Panc1 (cell line): ENCODE measurements around the gene ITPR3. TPM values are rescaled to one million over a fixed set of nuclear protein-coding genes. Genes with fewer than 3 reads are reported as not detected.

ENCODE experiments used
- ATAC-seq: fragments of 200-7000 bp; cut with Tn5 transposase; 2 replicates; pipeline ENCODE4 v1.9.1; 2020; ENCODE audit warnings: mild to moderate bottlenecking, moderate library complexity
- BruUV-seq: library from RNA; stranded (reverse); fragments of 400-500 nt; replicated peaks from 2 replicates; lab custom pipeline; 2021; lab: Mats Ljungman, UMichigan
- CTCF ChIA-PET: fragments of 300-600 bp; sonication (Branson Sonifier 250); formaldehyde crosslinking; loops from one replicate; lab custom pipeline; 2022; ENCODE audit warnings: antibody characterized with exemption; lab: Charles Lee
- POLR2A ChIA-PET: fragments of 300-600 bp; sonication (Branson Sonifier 250); formaldehyde crosslinking; loops from one replicate; lab custom pipeline; 2022; ENCODE audit warnings: antibody characterized with exemption; lab: Charles Lee
- DNase-seq: peaks from one replicate; pipeline ENCODE4 v3.0.0-alpha.2; 2010; ENCODE audit warnings: low read depth, low spot score
- H3K27ac ChIP-seq: 2 replicates; pipeline ENCODE4 v1.5.1; 2011; ENCODE audit warnings: mild to moderate bottlenecking, low read length, inconsistent platforms
- H3K27me3 ChIP-seq: fragments of 200-500 bp; sonication (Bioruptor generic); 2 replicates; pipeline ENCODE4 v1.6.0; 2014; ENCODE audit warnings: low read length, inconsistent platforms; ENCODE audit not compliant: control insufficient read depth, insufficient read depth
- H3K36me3 ChIP-seq: fragments of 200-500 bp; sonication (Bioruptor generic); 2 replicates; pipeline ENCODE4 v1.5.1; 2014; ENCODE audit warnings: inconsistent platforms, mild to moderate bottlenecking, low read length, moderate library complexity; ENCODE audit not compliant: control insufficient read depth, insufficient read depth
- H3K4me1 ChIP-seq: 2 replicates; pipeline ENCODE4 v1.5.1; 2011; ENCODE audit warnings: inconsistent platforms, mild to moderate bottlenecking, low read length, moderate library complexity; ENCODE audit not compliant: control insufficient read depth, insufficient read depth
- H3K4me3 ChIP-seq, 2 experiments: 2 replicates each; pipeline ENCODE4 v1.5.1; 2011 to 2012; ENCODE audit warnings: low read depth in 2 of 2, low read length in 2 of 2, mild to moderate bottlenecking in 2 of 2, inconsistent platforms in 1 of 2, moderate library complexity in 1 of 2
- H3K9me3 ChIP-seq: fragments of 200-500 bp; sonication (Bioruptor generic); 2 replicates; pipeline ENCODE4 v1.5.1; 2014; ENCODE audit warnings: low read depth, mild to moderate bottlenecking, inconsistent platforms, low read length, moderate library complexity; ENCODE audit not compliant: control insufficient read depth, insufficient read depth
- CTCF ChIP-seq: fragments of 450-650 bp; IDR thresholded peaks from 2 replicates; pipeline ENCODE4 v1.5.1; 2017; ENCODE audit warnings: mild to moderate bottlenecking
- POLR2AphosphoS5 ChIP-seq: IDR thresholded peaks from 2 replicates; pipeline ENCODE4 v1.6.1; 2012; ENCODE audit warnings: mild to moderate bottlenecking, low read depth, low read length, moderate library complexity
- REST ChIP-seq, 2 experiments: IDR thresholded peaks; 2 replicates each; pipeline ENCODE4 v1.6.1; 2011 to 2012; ENCODE audit warnings: low read depth in 2 of 2, control low read depth in 1 of 2, low read length in 1 of 2, mild to moderate bottlenecking in 1 of 2, moderate library complexity in 1 of 2; ENCODE audit not compliant: insufficient read depth in 1 of 2
- SIN3A ChIP-seq: IDR thresholded peaks from 2 replicates; pipeline ENCODE4 v1.6.1; 2012; ENCODE audit warnings: low read depth, mild to moderate bottlenecking, low read length, moderate library complexity, borderline replicate concordance; ENCODE audit not compliant: insufficient read depth
- TCF7L2 ChIP-seq: IDR thresholded peaks from 2 replicates; pipeline ENCODE4 v1.6.1; 2011; ENCODE audit warnings: mild to moderate bottlenecking, low read depth, low read length, inconsistent platforms
- in situ Hi-C: cut with HindIII; loops from 2 replicates; pipeline ENCODE4 v1.10.0; 2016; ENCODE audit warnings: low sequenced_read_pairs, low pct_unique_long_range_greater_than_20kb
- intact Hi-C: fragments of 100-400 bp; cut with micrococcal nuclease; formaldehyde crosslinking; loops from one replicate; pipeline ENCODE4 v1.10.0; 2022; ENCODE audit not compliant: unreplicated experiment
- total RNA-seq: library from RNA; stranded (reverse); gene quantifications from one replicate; pipeline ENCODE4 v1.2.1, GENCODE V29; 2021; ENCODE audit not compliant: unreplicated experiment

ITPR3 gene
- total RNA-seq, 1 experiment from 2014 or later, result 65.8 TPM

- in situ Hi-C loops, result no loop called here
Observed at GRCh38 chr6:33624856-33625255, 3.7 kb downstream of the ITPR3 start.

GRCh38 chr6:33627876-33628275 lies 6.8 kb downstream of the ITPR3 start:
- Histone ChIP-seq H3K4me3 (no peak overlapping the region), H3K36me3 (no peaks in the 10 kb centered on the region), H3K4me1 (peaks cover 22% of the 10 kb centered on the region), H3K27me3 (no peaks in the 10 kb centered on the region), H3K27ac (no peak overlapping the region), H3K9me3 (no peaks in the 10 kb centered on the region)
- ChIA-PET CTCF (no interaction called here), POLR2A (interaction anchor here (0.6 kb wide), 1 partner anchor 75 kb away, joined by 17 read pairs; no protein-coding TSS in a partner anchor)
- ATAC-seq (no peak), DNase-seq (no peak)
- intact Hi-C loops (no loop called here), in situ Hi-C loops (no loop called here)
- no peak for TF ChIP-seq CTCF
- no peak for TF ChIP-seq REST (IDR thresholded peaks at IDR 0.05; ENCODE audit: insufficient read depth in 1 of 2, low read depth in 2 of 2, low read length in 1 of 2)
- no peak for TF ChIP-seq TCF7L2
- TF ChIP-seq POLR2AphosphoS5, result no peak
- TF ChIP-seq SIN3A, result no peak
- BruUV-seq, result no TSS peak

More at GRCh38 chr6:33624856-33625255, 3.7 kb downstream of the ITPR3 start:
- POLR2A ChIA-PET, result no interaction called here
- intact Hi-C loops, result loop anchor here (5.0 kb wide), 1 partner anchor 38 kb away; no protein-coding TSS in a partner anchor
- CTCF ChIA-PET, result no interaction called here
- DNase-seq, result no peak
- TF ChIP-seq CTCF (no peak), TCF7L2 (no peak), POLR2AphosphoS5 (no peak), SIN3A (no peak), REST (IDR thresholded peaks at IDR 0.05; ENCODE audit: insufficient read depth in 1 of 2, low read depth in 2 of 2, low read length in 1 of 2) (no peak)
- H3K9me3 ChIP-seq, result no peaks in the 10 kb centered on the region
- H3K4me1 ChIP-seq, result peaks cover 20% of the 10 kb centered on the region
- no peaks in the 10 kb centered on the region for H3K27me3 ChIP-seq
- no peak for ATAC-seq
- H3K27ac ChIP-seq, result no peak overlapping the region
- H3K4me3 ChIP-seq, result no peak overlapping the region
- H3K36me3 ChIP-seq, result no peaks in the 10 kb centered on the region; the same call in 1 of the 2 replicates
- no TSS peak for BruUV-seq
